Neuronal stem cell (in vitro differentiated cells): ENCODE measurements around the gene FAM20C.

ENCODE experiments used
- DNase-seq: peaks from one replicate; pipeline ENCODE4 v3.0.0-alpha.2; 2013; ENCODE audit warnings: low spot score
- H2AFZ ChIP-seq: one replicate; pipeline ENCODE4 v1.6.1; 2013; ENCODE audit warnings: mild to moderate bottlenecking, low read length, inconsistent platforms
- H2AK5ac ChIP-seq: 2 replicates; pipeline ENCODE4 v1.6.1; 2013; ENCODE audit warnings: low read depth, mild to moderate bottlenecking, inconsistent platforms, low read length, moderate library complexity, mixed read lengths
- H2BK120ac ChIP-seq: 2 replicates; pipeline ENCODE4 v1.6.1; 2013; ENCODE audit warnings: low read depth, mild to moderate bottlenecking, inconsistent platforms, low read length, moderate library complexity, mixed read lengths
- H2BK12ac ChIP-seq: one replicate; pipeline ENCODE4 v1.6.1; 2013; ENCODE audit warnings: low read length, inconsistent platforms
- H2BK15ac ChIP-seq: 2 replicates; pipeline ENCODE4 v1.6.1; 2013; ENCODE audit warnings: mild to moderate bottlenecking, low read length, inconsistent platforms, mixed read lengths
- H2BK5ac ChIP-seq: one replicate; pipeline ENCODE4 v1.6.1; 2013; ENCODE audit warnings: inconsistent platforms, mild to moderate bottlenecking, low read length, moderate library complexity
- H3K14ac ChIP-seq: one replicate; pipeline ENCODE4 v1.6.1; 2013; ENCODE audit warnings: low read length, inconsistent platforms
- H3K18ac ChIP-seq: 2 replicates; pipeline ENCODE4 v1.6.1; 2013; ENCODE audit warnings: low read length, inconsistent platforms
- H3K23ac ChIP-seq: 2 replicates; pipeline ENCODE4 v1.6.1; 2013; ENCODE audit warnings: low read depth, mild to moderate bottlenecking, mixed read lengths, low read length, inconsistent platforms; ENCODE audit not compliant: poor library complexity
- H3K27ac ChIP-seq: replicated peaks from 3 replicates; pipeline ENCODE4 v1.5.1; 2013; ENCODE audit warnings: low read length, inconsistent platforms
- H3K27me3 ChIP-seq, 3 experiments: 2 replicates each; pipeline ENCODE4 v1.6.1; 2013; ENCODE audit warnings: low read length in 3 of 3, mild to moderate bottlenecking in 2 of 3, inconsistent platforms in 1 of 3, low read depth in 1 of 3, mixed read lengths in 1 of 3, moderate library complexity in 1 of 3; ENCODE audit not compliant: control insufficient read depth in 3 of 3, insufficient read depth in 3 of 3
- H3K36me3 ChIP-seq, 2 donors: replicated peaks in 1 of 2; 2 replicates each; pipeline ENCODE4 v1.6.1; 2013; ENCODE audit warnings: low read length in 2 of 2; ENCODE audit not compliant: control insufficient read depth in 2 of 2, insufficient read depth in 2 of 2
- H3K4ac ChIP-seq: 2 replicates; pipeline ENCODE4 v1.6.1; 2013; ENCODE audit warnings: inconsistent platforms, mild to moderate bottlenecking, low read length, moderate library complexity
- H3K4me1 ChIP-seq, 2 donors: 1 replicate in 1 of 2; 2 replicates in 1 of 2; pipeline ENCODE4 v1.6.1; 2013; ENCODE audit warnings: low read length in 2 of 2, low read depth in 1 of 2; ENCODE audit not compliant: control insufficient read depth in 2 of 2, insufficient read depth in 1 of 2
- H3K4me2 ChIP-seq: one replicate; pipeline ENCODE4 v1.6.1; 2013; ENCODE audit warnings: mild to moderate bottlenecking, low read length, inconsistent platforms; ENCODE audit not compliant: insufficient read depth, poor library complexity, severe bottlenecking
- H3K4me3 ChIP-seq, 2 donors: 2 replicates each; pipeline ENCODE4 v1.5.1; 2013; ENCODE audit warnings: low read length in 2 of 2, mild to moderate bottlenecking in 2 of 2, inconsistent platforms in 1 of 2, moderate library complexity in 1 of 2
- H3K79me1 ChIP-seq: one replicate; pipeline ENCODE4 v1.6.1; 2013; ENCODE audit warnings: low read depth, mild to moderate bottlenecking, inconsistent platforms, low read length, moderate library complexity
- H3K9ac ChIP-seq: one replicate; pipeline ENCODE4 v1.6.1; 2013; ENCODE audit warnings: mild to moderate bottlenecking, low read depth, low read length, inconsistent platforms; ENCODE audit not compliant: poor library complexity
- H3K9me3 ChIP-seq, 2 donors: replicated peaks in 1 of 2; 2 replicates each; pipeline versions ENCODE3 to v1.6.1; 2013; ENCODE audit warnings: low read length in 2 of 2, mild to moderate bottlenecking in 2 of 2, inconsistent platforms in 1 of 2, low read depth in 1 of 2, mixed read lengths in 1 of 2, moderate library complexity in 1 of 2; ENCODE audit not compliant: control insufficient read depth in 2 of 2, insufficient read depth in 1 of 2
- H4K8ac ChIP-seq: one replicate; pipeline ENCODE4 v1.6.1; 2013; ENCODE audit warnings: low read depth, mild to moderate bottlenecking, inconsistent platforms, low read length, moderate library complexity
- H4K91ac ChIP-seq: one replicate; pipeline ENCODE4 v1.6.1; 2013; ENCODE audit warnings: low read length, low read depth, mild to moderate bottlenecking, inconsistent platforms; ENCODE audit not compliant: poor library complexity
- WGBS, 2 donors: extraction: QIAGEN DNeasy Blood & Tissue Kit; methylation state at CpG; one replicate each; pipeline ENCODE4 v1.1.7; 2013; ENCODE audit warnings: missing lambda C conversion rate in 2 of 2, mixed read lengths in 1 of 2; ENCODE audit not compliant: insufficient read length in 2 of 2, insufficient replicate concordance in 1 of 2; ENCODE audit errors: extremely low coverage in 2 of 2; 5-methylcytosine and 5-hydroxymethylcytosine counted together

The FAM20C gene

GRCh38 chr7:213324-213993 is 21.1 kb downstream of the FAM20C start:
- Histone ChIP-seq H3K27ac (no peak overlapping the region), H4K91ac (no peak overlapping the region), H2BK5ac (no peak overlapping the region), H3K9ac (no peak overlapping the region), H3K36me3 (no peaks in the 10 kb centered on the region), H3K23ac (no peak overlapping the region), H3K4me3 (no peak overlapping the region), H2BK15ac (no peak overlapping the region), H3K27me3 (no peaks in the 10 kb centered on the region), H3K9me3 (peaks cover 5 to 9% of the 10 kb centered on the region in 2 donors), H4K8ac (no peak overlapping the region), H3K4me2 (no peak overlapping the region), H2BK12ac (no peak overlapping the region), H3K18ac (no peak overlapping the region), H3K79me1 (no peaks in the 10 kb centered on the region), H3K4me1 (peaks cover 0 to 3% of the 10 kb centered on the region in 2 donors), H2AFZ (no peak overlapping the region), H2AK5ac (no peak overlapping the region), H3K4ac (no peak overlapping the region), H3K14ac (no peak overlapping the region), H2BK120ac (no peak overlapping the region)
- DNase-seq = no peak
- WGBS, 2 donors = no CpG with 5 or more reads among the region's 27 CpGs

- Histone ChIP-seq H3K4me3 (peak overlapping the region in 1 of 2 donors; percentile 55), H3K4me2 (no peak overlapping the region), H4K8ac (no peak overlapping the region), H2AK5ac (no peak overlapping the region), H3K79me1 (no peaks in the 10 kb centered on the region), H3K36me3 (no peaks in the 10 kb centered on the region), H3K9me3 (peaks cover 5 to 9% of the 10 kb centered on the region in 2 donors), H3K4me1 (peaks cover 0 to 3% of the 10 kb centered on the region in 2 donors), H3K4ac (no peak overlapping the region), H2BK12ac (no peak overlapping the region), H2BK15ac (no peak overlapping the region), H3K18ac (peak overlapping the region; percentile 7), H3K27ac (no peak overlapping the region), H2BK5ac (no peak overlapping the region), H3K23ac (no peak overlapping the region), H4K91ac (peak overlapping the region; percentile 38), H2BK120ac (no peak overlapping the region), H3K27me3 (no peaks in the 10 kb centered on the region), H3K9ac (peak overlapping the region; percentile 64), H2AFZ (no peak overlapping the region), H3K14ac (no peak overlapping the region)
- no peak for DNase-seq
- no CpG with 5 or more reads among the region's 36 CpGs for WGBS, 2 donors
Observed at GRCh38 chr7:214410-215212, 22.2 kb downstream of the FAM20C start.

DNA sequence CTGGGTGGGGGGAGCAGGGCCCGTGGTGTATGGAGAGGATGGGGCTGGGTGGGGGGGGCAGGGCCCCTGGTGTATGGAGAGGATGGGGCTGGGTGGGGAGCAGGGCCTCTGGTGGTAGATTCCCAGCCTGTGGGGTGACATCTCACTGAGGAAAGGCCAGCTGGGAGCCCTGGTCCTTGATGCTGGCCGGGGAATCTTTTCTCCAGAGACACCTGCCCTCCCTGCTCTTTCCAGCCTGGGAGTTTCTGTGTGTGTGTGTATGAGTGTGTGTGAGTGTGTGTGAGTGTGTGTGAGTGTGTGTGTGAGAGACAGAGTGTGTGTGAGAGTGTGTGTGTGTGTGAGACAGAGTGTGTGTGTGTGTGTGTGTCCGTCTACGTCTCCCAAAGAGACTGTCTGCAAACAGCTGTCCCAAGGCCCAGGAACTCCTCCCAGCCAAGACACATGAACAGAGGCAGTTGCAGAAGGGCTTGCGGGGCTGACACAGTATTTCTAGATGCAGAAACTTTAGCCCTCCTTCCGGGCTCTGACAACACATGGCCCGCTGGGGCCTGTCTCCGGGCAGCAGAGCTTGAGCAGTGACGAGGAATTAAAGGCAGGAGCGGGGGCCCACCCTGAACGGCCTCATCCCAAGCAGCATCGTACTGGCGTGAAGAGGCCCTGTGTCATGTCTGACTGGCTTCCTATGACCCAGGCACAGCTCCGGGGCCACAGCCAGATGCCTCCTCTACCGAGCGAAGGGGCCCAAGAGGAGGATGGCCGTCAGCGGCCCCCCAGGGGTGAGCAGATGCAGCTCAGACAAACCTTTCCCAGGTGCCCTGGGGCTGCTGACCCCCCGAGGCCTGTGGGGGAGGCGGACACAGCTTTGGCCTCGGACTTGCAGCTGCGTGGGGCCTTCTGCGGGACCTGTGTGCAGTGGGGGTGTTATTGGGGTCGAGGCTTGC is 24.3 kb downstream of the FAM20C start:
- H3K36me3 ChIP-seq = no peaks in the 10 kb centered on the region
- H2BK120ac ChIP-seq = no peak overlapping the region
- H2AK5ac ChIP-seq = peak overlapping the region; percentile 75
- no peak overlapping the region for H3K9ac ChIP-seq
- no peak for DNase-seq
- peaks cover 5 to 9% of the 10 kb centered on the region in 2 donors for H3K9me3 ChIP-seq
- peaks cover 3% of the 10 kb centered on the region for H3K79me1 ChIP-seq
- no CpG with 5 or more reads among the region's 24 CpGs for WGBS, 2 donors
- no peak overlapping the region for H2AFZ ChIP-seq
- no peak overlapping the region for H2BK5ac ChIP-seq
- H4K91ac ChIP-seq = peak overlapping the region; percentile 72
- peak overlapping the region; percentile 70 for H3K18ac ChIP-seq
- peak overlapping the region; percentile 38 for H3K14ac ChIP-seq
- no peak overlapping the region for H2BK12ac ChIP-seq
- H3K4me2 ChIP-seq = no peak overlapping the region
- no peak overlapping the region for H4K8ac ChIP-seq
- H3K27ac ChIP-seq = no peak overlapping the region
- H3K4ac ChIP-seq = no peak overlapping the region
- H3K4me3 ChIP-seq = no peak overlapping the region
- H3K4me1 ChIP-seq = peaks cover 4 to 7% of the 10 kb centered on the region in 2 donors
- no peak overlapping the region for H2BK15ac ChIP-seq
- H3K23ac ChIP-seq = peak overlapping the region; percentile 80
- no peaks in the 10 kb centered on the region for H3K27me3 ChIP-seq
